HepG2 (cell line): ENCODE results near the gene LAMB2. TPM values are rescaled to one million over a fixed set of nuclear protein-coding genes. Genes with fewer than 3 reads are reported as not detected.

Experiments used
- ASH2L ChIP-seq: fragments of 300-600, 200-600 bp; sonication (generic); IDR thresholded peaks from 2 replicates; pipeline ENCODE4 v1.7.0; 2017; ENCODE audit warnings: low read depth, mild to moderate bottlenecking, moderate library complexity, mixed read lengths, low read length; ENCODE audit not compliant: insufficient read length
- CBFB ChIP-seq: sonication (generic); formaldehyde crosslinking; IDR thresholded peaks from 2 replicates; pipeline ENCODE4 v1.4.0; 2020; ENCODE audit warnings: missing genetic modification reagents
- CBX5 ChIP-seq: sonication (generic); formaldehyde crosslinking; IDR thresholded peaks from 2 replicates; pipeline ENCODE4 v1.4.0; 2020; ENCODE audit warnings: missing genetic modification reagents, borderline replicate concordance
- DRAP1 ChIP-seq: IDR thresholded peaks from 2 replicates; pipeline ENCODE4 v1.6.1; 2016; ENCODE audit warnings: missing genetic modification reagents, missing compliant biosample characterization
- HDAC6 ChIP-seq: fragments of 200-600 bp; sonication (generic); IDR thresholded peaks from 2 replicates; pipeline ENCODE4 v1.7.0; 2017; ENCODE audit warnings: mild to moderate bottlenecking, antibody characterized with exemption, low read length, low read depth
- HNRNPUL1 ChIP-seq: fragments of 200-400 bp; formaldehyde crosslinking; IDR thresholded peaks from 2 replicates; pipeline ENCODE4 v1.6.1; 2017; ENCODE audit warnings: low read depth, mild to moderate bottlenecking, low read length, moderate library complexity
- KDM6A ChIP-seq: IDR thresholded peaks from 2 replicates; pipeline ENCODE4 v1.6.1; 2016; ENCODE audit warnings: low read depth
- PHB2 ChIP-seq: fragments of 450-650 bp; IDR thresholded peaks from 2 replicates; pipeline ENCODE4 v1.6.1; 2018; ENCODE audit not compliant: partially characterized antibody
- RNF219 ChIP-seq: sonication (generic); formaldehyde crosslinking; IDR thresholded peaks from 2 replicates; pipeline ENCODE4 v1.5.0; 2020; ENCODE audit warnings: mild to moderate bottlenecking, missing genetic modification reagents
- TARDBP ChIP-seq: sonication (generic); formaldehyde crosslinking; IDR thresholded peaks from 2 replicates; pipeline ENCODE4 v1.8.0; 2022; ENCODE audit warnings: mild to moderate bottlenecking, missing genetic modification reagents
- THAP7 ChIP-seq: sonication (generic); formaldehyde crosslinking; IDR thresholded peaks from 2 replicates; pipeline ENCODE4 v1.8.1; 2023; ENCODE audit warnings: mild to moderate bottlenecking, missing genetic modification reagents
- TRAFD1 ChIP-seq: sonication (generic); formaldehyde crosslinking; IDR thresholded peaks from 2 replicates; pipeline ENCODE4 v1.5.1; 2020; ENCODE audit warnings: missing genetic modification reagents, mild to moderate bottlenecking, borderline replicate concordance
- ZBTB1 ChIP-seq: sonication (generic); formaldehyde crosslinking; IDR thresholded peaks from 2 replicates; pipeline ENCODE4 v1.4.0; 2020; ENCODE audit warnings: missing genetic modification reagents, borderline replicate concordance
- ZBTB43 ChIP-seq: sonication (generic); formaldehyde crosslinking; conservative IDR thresholded peaks from 2 replicates; pipeline ENCODE4 v1.4.0; 2020; ENCODE audit warnings: missing genetic modification reagents
- ZC3H4 ChIP-seq: sonication (generic); formaldehyde crosslinking; IDR thresholded peaks from 2 replicates; pipeline ENCODE4 v1.4.0; 2020; ENCODE audit warnings: missing genetic modification reagents, borderline replicate concordance
- ZFP37 ChIP-seq: sonication (generic); formaldehyde crosslinking; IDR thresholded peaks from 2 replicates; pipeline ENCODE4 v1.4.0; 2020; ENCODE audit warnings: missing genetic modification reagents, borderline replicate concordance
- ZNF17 ChIP-seq: sonication (generic); formaldehyde crosslinking; IDR thresholded peaks from 2 replicates; pipeline ENCODE4 v1.5.0; 2020; ENCODE audit warnings: mild to moderate bottlenecking, missing genetic modification reagents
- ZNF18 ChIP-seq: sonication (generic); formaldehyde crosslinking; IDR thresholded peaks from 2 replicates; pipeline ENCODE4 v1.8.0; 2022; ENCODE audit warnings: mild to moderate bottlenecking, missing genetic modification reagents; ENCODE audit not compliant: insufficient replicate concordance
- ZNF501 ChIP-seq: sonication (generic); formaldehyde crosslinking; IDR thresholded peaks from 2 replicates; pipeline ENCODE4 v1.5.1; 2020; ENCODE audit warnings: mild to moderate bottlenecking, moderate library complexity, missing genetic modification reagents
- ZNF550 ChIP-seq: sonication (generic); formaldehyde crosslinking; IDR thresholded peaks from 2 replicates; pipeline ENCODE4 v1.4.0; 2020; ENCODE audit warnings: mild to moderate bottlenecking, missing genetic modification reagents, borderline replicate concordance
- ZSCAN22 ChIP-seq: sonication (generic); formaldehyde crosslinking; IDR thresholded peaks from 2 replicates; pipeline ENCODE4 v1.4.0; 2020; ENCODE audit warnings: mild to moderate bottlenecking, missing genetic modification reagents
- polyA plus RNA-seq, 8 experiments: library from polyadenylated mRNA; depleted of rRNA in 3 of 8; stranded (reverse) in 7 of 8; unstranded in 1 of 8; fragments of >200 nt; fragmentation: Illumina TruSeq in 4 of 8; extraction: Trizol in 4 of 8; gene quantifications; 2 replicates each; pipeline versions ENCODE4 v1.2.1 to v1.2.3, GENCODE V29; 2011 to 2016; ENCODE audit warnings: low read depth in 4 of 8, missing spikeins in 1 of 8, mixed read lengths in 1 of 8; ENCODE audit not compliant: insufficient read depth in 1 of 8
- total RNA-seq, 5 experiments: library from RNA; depleted of rRNA; stranded (reverse); fragments of >200 nt; fragmentation: Illumina TruSeq; extraction: Trizol; gene quantifications; 2 replicates each; pipeline ENCODE4 v1.2.3, GENCODE V29; 2016; ENCODE audit warnings: low read depth in 1 of 5

Gene LAMB2
- total and polyA plus RNA-seq, 2 of the 13 experiments (the other 11 are each of a cell fraction or from before 2014, with no cell fraction given), result 208 to 443 TPM

GRCh38 chr3:49120438-49121131, 12.3 kb downstream of the LAMB2 start, which contains the start of gene USP19 (continued):
- TF ChIP-seq RNF219 (no peak), ZNF550 (no peak), DRAP1 (CRISPR knock-in tag) (peak; percentile 53; the same call in 1 of the 2 replicates), ZBTB1 (CRISPR knock-in tag) (no peak), ZC3H4 (CRISPR knock-in tag) (no peak), KDM6A (CRISPR knock-in tag) (no peak), ZSCAN22 (no peak), THAP7 (CRISPR knock-in tag) (peak; percentile 86), ZNF17 (CRISPR knock-in tag) (no peak), TARDBP (CRISPR knock-in tag) (peak; percentile 58; the same call in 1 of the 2 replicates), ZBTB43 (CRISPR knock-in tag) (0 out of 2 replicates have a peak, but pooled peaks have one; percentile 51), TRAFD1 (CRISPR knock-in tag) (no peak), CBFB (CRISPR knock-in tag) (peak; percentile 16; the same call in 1 of the 2 replicates), HNRNPUL1 (no peak), ZNF18 (CRISPR knock-in tag) (no peak), CBX5 (CRISPR knock-in tag) (peak; percentile 28; the same call in 1 of the 2 replicates), ZNF501 (peak; percentile 91), ZFP37 (CRISPR knock-in tag) (no peak), ASH2L (peak; percentile 69), HDAC6 (no peak), PHB2 (no peak)
